Stimulated activated CD4-positive, alpha-beta T cell treated with anti-CD3 and anti-CD28 coated beads, TNF-alpha, amount 100 ng/mL, for 4 hours (primary cell): ENCODE data around the gene USP48.

Experiments used
- DNase-seq, 3 experiments: peaks; one replicate each; pipeline ENCODE4 v3.0.0-alpha.2; 2020; ENCODE audit warnings: low read depth in 3 of 3

USP48 gene

GRCh38 chr1:21668232-21668950, 114.6 kb downstream of the USP48 start:
- DNase-seq: no peak

DNA sequence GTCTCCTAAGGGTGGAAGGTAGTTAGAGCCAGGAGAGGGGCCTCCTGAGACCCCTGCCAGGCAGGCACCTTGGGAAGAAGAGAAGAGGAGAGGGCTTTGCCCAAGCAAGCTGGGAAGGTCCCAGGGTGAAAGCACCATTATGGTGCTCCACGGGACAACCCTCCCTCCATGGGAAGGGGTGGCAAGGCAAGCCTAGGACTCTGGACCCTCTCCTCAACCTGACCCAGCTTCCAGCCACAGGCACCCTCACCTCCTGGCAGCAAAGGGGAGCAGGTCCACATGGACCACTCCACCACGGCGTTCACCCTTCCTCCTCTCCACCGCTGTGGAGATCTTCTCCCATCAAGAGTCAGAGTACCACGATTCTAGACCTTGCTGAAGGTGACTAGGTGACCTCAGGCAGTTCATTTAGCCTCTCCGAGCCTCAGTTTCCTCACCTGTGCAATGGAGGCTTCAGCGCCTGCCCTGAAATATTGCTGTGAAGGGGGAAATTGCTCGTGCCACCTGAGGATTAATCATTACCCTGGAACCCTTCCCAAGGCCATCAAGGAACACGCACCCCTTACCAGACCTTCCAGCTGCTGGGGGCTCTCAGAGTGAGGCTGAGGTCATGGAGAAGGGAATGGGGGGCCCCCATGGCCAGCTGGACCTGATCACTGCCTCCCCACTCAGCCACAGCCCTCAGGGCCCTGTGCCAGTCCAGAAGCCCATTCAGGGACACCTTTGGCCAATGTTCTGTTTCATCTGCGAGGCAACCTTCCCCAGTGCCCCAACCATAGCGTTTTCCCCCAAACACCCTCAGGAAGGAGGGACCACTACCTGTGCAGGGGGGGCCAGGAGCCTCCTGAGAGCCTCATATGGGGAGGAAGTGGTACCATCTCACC, 115.4 kb downstream of the USP48 start:
- DNase-seq: no peak

DNA sequence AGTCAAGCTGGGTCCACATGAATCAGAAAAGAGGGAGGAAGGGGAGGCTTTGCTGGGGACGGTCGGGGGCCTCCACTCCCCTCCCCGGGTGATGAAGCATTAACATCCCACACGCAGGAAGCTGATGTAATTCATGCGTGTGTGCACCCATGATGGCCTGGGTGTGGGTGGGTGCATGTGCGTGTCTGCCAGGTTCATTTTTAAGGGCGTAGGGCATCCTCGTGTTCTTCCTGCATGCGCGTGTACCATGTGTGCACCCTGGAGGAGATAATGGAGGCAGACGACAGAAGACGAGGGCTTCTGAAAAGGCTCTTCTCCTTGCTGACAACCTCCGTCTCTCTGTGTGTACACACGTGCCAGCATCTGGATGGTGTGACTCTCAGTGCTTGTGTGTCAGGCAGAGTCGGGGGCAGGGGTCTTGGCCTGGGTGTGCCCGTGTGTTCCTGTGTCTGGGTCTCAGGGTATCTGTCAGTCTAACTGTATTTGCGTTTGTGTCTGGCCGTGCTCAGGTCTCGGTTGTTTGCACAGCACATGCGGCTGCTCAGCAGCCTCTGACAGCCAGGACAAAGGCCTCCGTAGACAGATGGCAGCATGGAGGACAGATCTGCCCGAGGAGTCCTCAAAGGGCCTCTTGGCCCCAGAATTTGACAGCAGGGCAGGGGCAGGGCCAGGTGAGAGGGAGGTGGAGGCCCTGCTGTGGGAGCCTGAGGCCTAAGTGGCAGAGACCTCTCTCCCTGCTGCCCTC, 116.2 kb downstream of the USP48 start:
- DNase-seq: no peak

DNA sequence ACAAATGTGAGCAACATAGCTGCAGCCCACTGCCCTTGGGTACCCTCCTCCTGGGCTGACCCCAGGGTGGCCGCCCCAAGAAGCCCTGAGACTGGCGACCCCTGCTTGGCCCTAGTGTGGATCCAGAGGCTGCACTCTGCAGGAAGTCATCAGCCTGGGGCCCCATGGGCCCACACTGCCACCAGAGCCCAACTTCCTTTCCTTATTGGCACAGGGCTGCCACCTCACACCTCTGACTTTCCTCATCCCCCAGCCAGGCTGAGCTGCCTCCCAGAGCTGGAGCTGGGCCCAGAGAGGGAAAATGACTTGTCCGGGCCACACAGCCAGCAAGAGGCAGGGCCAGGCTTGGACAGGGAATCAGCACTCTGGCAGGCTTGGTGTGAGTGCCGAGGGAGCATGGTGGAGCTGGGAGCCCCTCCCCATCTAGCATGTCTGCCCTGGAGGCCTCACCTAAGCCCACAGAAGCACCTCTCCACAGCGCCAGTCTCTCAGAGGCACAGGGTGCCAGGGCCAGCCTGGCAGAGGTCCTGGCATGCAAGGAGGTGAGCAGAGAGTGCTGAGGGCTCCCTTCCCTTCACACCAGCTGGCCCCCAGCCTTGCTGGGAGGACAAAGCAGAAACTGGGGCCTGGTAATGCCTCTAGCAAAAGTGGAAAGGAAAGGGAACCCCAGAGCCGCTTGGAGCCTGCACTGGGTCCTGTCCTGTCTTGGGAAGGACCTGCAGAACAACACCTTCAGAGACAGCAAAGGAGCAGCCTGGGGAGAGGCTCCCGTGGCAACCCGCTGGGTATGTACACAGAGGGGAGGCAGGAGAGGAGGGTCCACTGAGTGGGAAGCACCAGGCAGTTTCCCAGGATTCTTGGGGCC, 117.0 kb downstream of the USP48 start:
- no peak for DNase-seq

GRCh38 chr1:21664806-21665588, 118.0 kb downstream of the USP48 start:
- DNase-seq: no peak

GRCh38 chr1:21663951-21664805, 118.8 kb downstream of the USP48 start:
- DNase-seq: no peak

DNA sequence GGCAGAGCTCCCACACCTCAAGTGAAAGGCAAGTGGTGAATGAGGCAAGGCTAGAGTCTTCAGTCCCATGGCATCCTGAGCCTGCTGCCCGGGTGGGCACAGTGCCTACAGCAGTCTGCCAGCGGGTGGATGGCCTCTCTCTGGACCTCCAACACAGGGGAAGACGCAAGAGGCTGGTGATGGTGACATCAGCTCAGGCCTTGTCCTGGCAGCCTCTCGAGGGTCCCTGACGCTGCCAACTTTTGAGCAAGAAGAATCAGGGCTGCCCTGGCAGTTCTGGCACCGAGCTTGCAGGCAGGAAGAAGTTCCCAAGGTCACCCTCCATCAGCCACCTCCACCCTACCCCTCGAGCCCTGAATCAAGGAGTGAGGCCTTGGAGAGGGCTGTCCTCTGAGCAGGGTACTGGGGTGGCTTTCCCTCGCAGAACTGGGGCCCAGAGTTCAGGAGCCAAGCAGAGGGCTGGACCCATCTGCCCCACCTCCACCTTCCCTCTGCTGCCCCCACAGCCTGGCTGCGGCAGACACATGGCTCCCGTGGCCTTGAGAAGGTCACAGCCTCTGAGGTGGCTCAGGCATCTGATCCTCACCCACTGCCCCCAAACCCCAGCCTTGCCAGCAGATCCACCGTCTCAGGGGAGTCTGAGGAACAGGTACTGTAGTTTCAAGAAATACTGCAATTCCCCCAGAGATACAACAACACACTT, 119.5 kb downstream of the USP48 start:
- DNase-seq: no peak

DNA sequence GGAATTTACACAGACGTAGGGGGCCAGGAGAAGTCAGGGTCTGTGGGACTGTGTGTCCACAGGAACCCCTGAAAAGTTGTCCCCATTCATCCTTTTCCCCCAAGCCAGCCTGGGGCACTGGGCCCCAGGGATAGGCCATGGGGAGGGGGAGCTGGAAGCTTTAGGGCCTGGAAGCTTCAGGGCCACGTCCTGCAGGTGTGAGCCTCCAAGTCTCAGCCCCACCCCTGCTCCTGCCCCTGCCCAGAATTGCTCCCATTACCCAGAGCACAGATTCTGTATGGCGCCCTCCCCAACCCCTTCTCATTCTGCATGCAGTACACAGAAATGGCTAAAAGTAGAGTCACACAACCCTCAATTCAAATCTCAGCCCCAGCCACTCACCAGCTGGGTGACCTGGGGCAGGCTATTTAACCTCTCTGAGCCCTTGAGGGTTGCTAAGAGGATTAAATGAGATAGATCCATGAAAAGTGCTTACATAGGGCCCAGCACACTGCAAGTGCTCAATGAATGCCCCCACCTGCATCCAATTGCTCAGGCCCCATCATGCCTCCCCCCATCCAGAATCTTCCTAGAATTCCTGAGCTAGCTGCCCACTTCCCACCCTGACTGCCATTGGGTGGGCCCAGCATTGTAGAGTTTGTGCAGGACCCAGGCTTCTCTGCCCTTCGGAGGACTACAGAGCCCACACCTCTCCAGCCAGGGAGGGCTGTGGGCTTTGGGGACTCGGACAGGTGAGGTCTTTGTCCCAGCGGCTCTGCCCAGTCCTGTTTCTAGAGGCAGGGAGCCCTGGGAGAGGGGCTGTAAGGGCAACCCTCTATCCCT, 120.3 kb downstream of the USP48 start:
- DNase-seq: no peak

DNA sequence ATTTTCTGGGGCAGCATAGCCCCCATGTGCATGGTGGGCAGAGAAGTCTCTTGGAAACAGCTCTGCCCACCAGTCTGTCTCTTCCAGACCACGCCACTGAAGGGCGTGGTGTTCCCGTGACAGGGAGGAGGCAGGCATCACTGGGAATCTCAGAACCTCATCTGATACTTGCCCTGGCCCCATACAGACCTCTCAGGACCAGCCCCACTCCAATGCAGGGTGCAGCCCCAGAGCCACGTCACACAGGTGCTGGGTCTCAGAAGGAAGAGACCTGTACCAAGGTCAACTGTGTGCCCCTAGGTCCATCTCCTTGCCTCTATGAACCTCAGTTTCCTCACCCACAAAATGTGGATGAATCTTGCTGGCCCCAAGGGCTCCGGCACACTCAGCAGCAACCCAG, 121.1 kb downstream of the USP48 start:
- DNase-seq: no peak

GRCh38 chr1:21659924-21660326, 123.0 kb downstream of the USP48 start:
- no peak for DNase-seq

- peak; percentile 59 to 64 (median 63) for DNase-seq
Measured at GRCh38 chr1:21659099-21659923, 123.6 kb downstream of the USP48 start.

- DNase-seq: no peak
Measured at GRCh38 chr1:21657456-21658190, 125.3 kb downstream of the USP48 start.

DNA sequence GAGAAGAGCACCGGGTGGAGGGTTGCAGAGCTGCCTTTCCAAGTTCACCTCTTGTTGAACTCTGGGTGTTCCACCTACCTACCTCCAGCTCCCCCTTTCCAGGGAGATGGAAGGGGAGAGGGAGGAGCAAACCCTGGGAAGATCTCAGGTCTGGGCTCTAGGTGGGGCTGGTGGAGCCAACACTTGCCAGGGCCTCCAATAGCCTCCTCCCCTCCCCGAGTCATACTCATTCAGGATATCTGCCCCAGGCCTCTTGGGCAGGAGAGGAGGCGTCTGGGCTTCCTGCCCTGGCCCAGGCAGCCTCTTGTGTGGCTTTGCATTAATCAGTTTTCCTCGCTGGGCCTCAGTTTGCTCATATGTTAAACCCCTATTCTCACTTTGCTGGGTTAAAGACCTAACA, 127.2 kb downstream of the USP48 start:
- DNase-seq: no peak

GRCh38 chr1:21655259-21655658, 127.7 kb downstream of the USP48 start:
- DNase-seq: no peak

- DNase-seq: no peak
Measured at GRCh38 chr1:21654209-21654608, 128.7 kb downstream of the USP48 start.

DNA sequence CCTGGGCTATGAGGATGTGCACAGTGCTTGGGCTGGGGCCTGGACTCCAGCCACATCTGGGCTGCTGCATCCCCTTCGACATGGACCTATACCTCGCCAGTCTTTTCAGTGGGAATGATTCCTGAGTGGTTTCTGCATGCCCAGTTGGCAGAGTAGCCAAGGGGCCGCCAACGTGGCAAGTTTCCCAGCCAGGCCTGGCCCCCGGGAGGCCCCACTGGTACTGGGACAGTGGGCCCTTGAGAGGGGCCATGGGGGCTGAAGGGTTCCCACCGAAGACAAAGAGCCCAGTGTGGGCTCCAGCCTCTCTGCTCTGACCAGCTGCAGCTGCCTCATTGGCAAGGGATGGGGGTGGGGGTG, 129.2 kb downstream of the USP48 start:
- no peak for DNase-seq
